Activated B cell treated with CpG ODN at 0.5 μM for 24 hours (primary cell): ENCODE results near the gene GRM7. TPM values are rescaled to one million over a fixed set of nuclear protein-coding genes. Genes with fewer than 3 reads are reported as not detected.

ENCODE experiments used
- ATAC-seq: fragments of 200-7000 bp; cut with Tn5 transposase; one replicate; pipeline ENCODE4 v1.10.0; 2021; ENCODE audit warnings: low read depth, mild to moderate bottlenecking, moderate library complexity
- CTCF ChIA-PET: fragments of 350-600 bp; sonication (Branson Sonifier 250); formaldehyde crosslinking; loops from one replicate; lab custom pipeline; 2021; ENCODE audit warnings: antibody characterized with exemption; lab: Charles Lee
- POLR2A ChIA-PET: fragments of 350-600 bp; sonication (Branson Sonifier 250); formaldehyde crosslinking; loops from one replicate; lab custom pipeline; 2021; ENCODE audit warnings: antibody characterized with exemption; lab: Charles Lee
- DNase-seq: peaks from one replicate; pipeline ENCODE4 v3.0.0; 2022
- H3K27ac Mint-ChIP-seq: one replicate; pipeline ENCODE4 v1.8.0; 2020; ENCODE audit warnings: mixed read lengths
- H3K27me3 Mint-ChIP-seq: one replicate; pipeline ENCODE4 v1.8.0; 2021; ENCODE audit warnings: mixed read lengths
- H3K36me3 Mint-ChIP-seq: one replicate; pipeline ENCODE4 v1.8.0; 2021; ENCODE audit warnings: low read depth, mixed read lengths
- H3K4me1 Mint-ChIP-seq: one replicate; pipeline ENCODE4 v1.8.0; 2021; ENCODE audit warnings: mixed read lengths
- H3K4me3 Mint-ChIP-seq: one replicate; pipeline ENCODE4 v1.8.0; 2020; ENCODE audit warnings: mild to moderate bottlenecking, mixed read lengths
- H3K9me3 Mint-ChIP-seq: one replicate; pipeline ENCODE4 v1.8.0; 2020; ENCODE audit warnings: mixed read lengths
- CTCF ChIP-seq: fragments of 200-600 bp; IDR thresholded peaks from one replicate; pipeline ENCODE4 v1.8.0; 2022; ENCODE audit warnings: antibody characterized with exemption, mild to moderate bottlenecking
- intact Hi-C: fragments of 100-400 bp; cut with micrococcal nuclease; formaldehyde crosslinking; loops from one replicate; pipeline ENCODE4 v1.15.1; 2024
- total RNA-seq: library from RNA; stranded (reverse); gene quantifications from 2 replicates; pipeline ENCODE4 v1.2.3, GENCODE V29; 2022

The GRM7 gene
- total RNA-seq, 1 donor from 2014 or later: not detected

DNA sequence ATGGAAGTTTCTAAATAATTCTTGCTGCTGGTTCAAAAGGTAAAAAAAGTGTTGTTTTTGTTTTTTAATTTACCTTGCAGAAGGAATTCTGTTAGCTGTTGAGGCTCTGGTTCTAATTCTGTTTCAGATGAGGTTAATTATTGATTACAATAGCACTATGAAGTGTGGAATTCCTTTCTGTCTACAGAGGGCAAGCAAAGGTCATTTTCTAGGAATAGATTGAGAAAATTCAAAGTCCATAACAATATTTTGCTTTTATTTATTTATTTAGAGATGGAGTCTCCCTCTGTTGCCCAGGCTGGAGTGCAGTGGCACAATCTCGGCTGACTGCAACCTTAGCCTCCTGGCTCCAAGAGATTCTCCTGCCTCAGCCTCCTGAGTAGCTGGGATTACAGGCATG, 789.6 kb downstream of the GRM7 start:
- ChIA-PET CTCF (no interaction called here), POLR2A (no interaction called here)
- Mint-ChIP-seq H3K27ac (no peak overlapping the region), H3K27me3 (no peaks in the 10 kb centered on the region), H3K36me3 (no peaks in the 10 kb centered on the region), H3K4me1 (no peaks in the 10 kb centered on the region), H3K9me3 (peaks cover 7% of the 10 kb centered on the region), H3K4me3 (no peak overlapping the region)
- ATAC-seq (no peak), DNase-seq (no peak)
- intact Hi-C loops: no loop called here
- TF ChIP-seq CTCF: no peak

GRCh38 chr3:7651274-7651673, 790.4 kb downstream of the GRM7 start:
- Mint-ChIP-seq H3K27ac (no peak overlapping the region), H3K27me3 (no peaks in the 10 kb centered on the region), H3K36me3 (no peaks in the 10 kb centered on the region), H3K4me3 (no peak overlapping the region), H3K9me3 (peaks cover 12% of the 10 kb centered on the region), H3K4me1 (no peaks in the 10 kb centered on the region)
- no peak for DNase-seq
- no peak for ATAC-seq
- POLR2A ChIA-PET: no interaction called here
- intact Hi-C loops: no loop called here
- no peak for TF ChIP-seq CTCF
- CTCF ChIA-PET: no interaction called here

DNA sequence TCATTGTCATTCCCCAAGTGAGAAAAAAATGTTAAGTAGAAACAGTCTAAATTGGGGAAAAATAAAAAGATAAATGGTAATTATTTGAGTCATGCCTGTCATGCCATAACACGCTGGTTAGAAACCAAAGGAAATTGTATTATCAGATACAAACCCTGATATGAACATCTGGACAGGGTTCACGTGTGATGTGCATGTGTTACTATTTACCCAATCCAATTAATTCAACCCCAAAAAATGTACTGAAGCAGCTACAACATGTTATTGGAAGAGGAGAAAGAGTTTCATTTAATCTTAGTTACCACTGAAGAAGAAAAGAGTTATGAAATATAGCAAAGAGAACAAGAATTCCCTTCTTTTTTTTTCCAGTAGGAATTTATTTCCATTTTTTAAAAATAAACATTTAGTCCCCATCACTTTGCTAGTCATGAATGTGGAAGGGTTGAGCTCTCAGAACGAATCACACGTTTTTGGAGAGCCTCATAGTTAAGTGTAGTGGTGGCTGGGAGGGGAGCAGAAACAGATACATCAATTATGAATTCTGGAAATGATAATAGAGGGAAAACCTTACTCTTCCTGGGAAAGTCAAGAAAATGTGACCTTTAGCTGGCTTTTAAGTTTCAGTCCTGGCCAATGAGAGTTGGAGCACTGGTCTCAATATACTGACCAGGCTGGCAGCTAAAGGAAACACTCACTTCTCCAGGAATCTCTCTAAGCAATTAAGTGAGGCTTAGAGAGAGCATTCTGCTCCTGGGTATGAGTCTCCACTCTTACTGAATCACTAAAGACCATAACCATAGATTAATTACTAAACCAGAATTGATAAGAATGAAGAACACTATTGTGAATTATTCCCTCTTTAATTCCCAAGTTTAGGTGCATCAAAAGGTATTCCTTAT, 796.5 kb downstream of the GRM7 start:
- TF ChIP-seq CTCF: no peak
- peaks cover 5% of the 10 kb centered on the region for H3K9me3 Mint-ChIP-seq
- ATAC-seq (no peak), DNase-seq (no peak)
- intact Hi-C loops: no loop called here
- no peak overlapping the region for H3K27ac Mint-ChIP-seq
- POLR2A ChIA-PET: no interaction called here
- no peak overlapping the region for H3K4me3 Mint-ChIP-seq
- CTCF ChIA-PET: no interaction called here
- no peaks in the 10 kb centered on the region for H3K36me3 Mint-ChIP-seq
- H3K4me1 Mint-ChIP-seq: no peaks in the 10 kb centered on the region
- H3K27me3 Mint-ChIP-seq: no peaks in the 10 kb centered on the region

GRCh38 chr3:7658294-7658693, 797.4 kb downstream of the GRM7 start:
- no peaks in the 10 kb centered on the region for H3K4me1 Mint-ChIP-seq
- no peak overlapping the region for H3K27ac Mint-ChIP-seq
- no peak for TF ChIP-seq CTCF
- POLR2A ChIA-PET: no interaction called here
- CTCF ChIA-PET: no interaction called here
- DNase-seq (no peak), ATAC-seq (no peak)
- H3K36me3 Mint-ChIP-seq: no peaks in the 10 kb centered on the region
- H3K4me3 Mint-ChIP-seq: no peak overlapping the region
- intact Hi-C loops: no loop called here
- H3K27me3 Mint-ChIP-seq: no peaks in the 10 kb centered on the region
- peaks cover 5% of the 10 kb centered on the region for H3K9me3 Mint-ChIP-seq

DNA sequence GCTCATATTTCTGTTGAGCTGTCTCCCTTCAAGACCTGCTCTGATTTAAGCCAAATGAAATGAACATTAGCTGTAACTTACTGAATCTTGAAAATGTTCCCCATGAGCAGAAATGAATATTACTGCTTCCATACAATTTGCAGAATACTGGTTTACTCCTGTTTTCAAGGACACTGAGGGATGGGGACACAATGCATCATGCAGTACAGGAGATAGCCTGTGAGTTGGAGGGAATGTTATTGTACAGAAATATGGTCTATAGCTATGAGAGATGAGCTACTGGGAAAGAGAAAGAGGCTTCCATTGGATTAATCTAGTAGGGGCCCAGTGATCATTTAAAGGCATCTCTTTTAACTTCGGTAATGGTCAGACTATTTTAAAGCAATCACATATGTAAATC, 798.2 kb downstream of the GRM7 start:
- ChIA-PET CTCF (no interaction called here), POLR2A (no interaction called here)
- Mint-ChIP-seq H3K27ac (no peak overlapping the region), H3K4me3 (no peak overlapping the region), H3K36me3 (no peaks in the 10 kb centered on the region), H3K4me1 (no peaks in the 10 kb centered on the region), H3K27me3 (no peaks in the 10 kb centered on the region), H3K9me3 (peaks cover 5% of the 10 kb centered on the region)
- ATAC-seq: no peak
- intact Hi-C loops: no loop called here
- no peak for DNase-seq
- TF ChIP-seq CTCF: no peak
